ENCODE measurements around the gene GIT1. TPM values are rescaled to one million over a fixed set of nuclear protein-coding genes. Genes with fewer than 3 reads are reported as not detected.

GIT1 gene, protein sequence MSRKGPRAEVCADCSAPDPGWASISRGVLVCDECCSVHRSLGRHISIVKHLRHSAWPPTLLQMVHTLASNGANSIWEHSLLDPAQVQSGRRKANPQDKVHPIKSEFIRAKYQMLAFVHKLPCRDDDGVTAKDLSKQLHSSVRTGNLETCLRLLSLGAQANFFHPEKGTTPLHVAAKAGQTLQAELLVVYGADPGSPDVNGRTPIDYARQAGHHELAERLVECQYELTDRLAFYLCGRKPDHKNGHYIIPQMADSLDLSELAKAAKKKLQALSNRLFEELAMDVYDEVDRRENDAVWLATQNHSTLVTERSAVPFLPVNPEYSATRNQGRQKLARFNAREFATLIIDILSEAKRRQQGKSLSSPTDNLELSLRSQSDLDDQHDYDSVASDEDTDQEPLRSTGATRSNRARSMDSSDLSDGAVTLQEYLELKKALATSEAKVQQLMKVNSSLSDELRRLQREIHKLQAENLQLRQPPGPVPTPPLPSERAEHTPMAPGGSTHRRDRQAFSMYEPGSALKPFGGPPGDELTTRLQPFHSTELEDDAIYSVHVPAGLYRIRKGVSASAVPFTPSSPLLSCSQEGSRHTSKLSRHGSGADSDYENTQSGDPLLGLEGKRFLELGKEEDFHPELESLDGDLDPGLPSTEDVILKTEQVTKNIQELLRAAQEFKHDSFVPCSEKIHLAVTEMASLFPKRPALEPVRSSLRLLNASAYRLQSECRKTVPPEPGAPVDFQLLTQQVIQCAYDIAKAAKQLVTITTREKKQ
- 16.8 and 52.6 TPM in 2 replicates for total RNA-seq (2014; rRNA removed; shearing (Covaris generic))

- Histone ChIP-seq H3K4me1 (replicated peaks) (peaks cover 58% of the 10 kb centered on the region), H3K9me3 (replicated peaks) (no peaks in the 10 kb centered on the region), H3K27ac (no peak within 1 kb of the TSS), H3K27me3 (replicated peaks) (no peaks in the 10 kb centered on the region), H3K4me3 (peak within 1 kb of the TSS; percentile 80), H3K36me3 (peaks cover 9% of the 10 kb centered on the region; the same call in 1 of the 2 replicates)
- peak; percentile 82 to 91 for DNase-seq (ENCODE audit: low read depth in 1 of 2, low spot score in 2 of 2)
Measured at GRCh38 chr17:29589524-29590410, at the start of gene GIT1. TSS of gene GIT1 (minus strand) at chr17:29589648. CDS start at chr17:29589378, 270 bp downstream.

- H3K36me3 ChIP-seq, result peaks cover 60% of the 10 kb centered on the region
- H3K9me3 ChIP-seq (replicated peaks), result no peaks in the 10 kb centered on the region
- DNase-seq (ENCODE audit: low read depth in 1 of 2, low spot score in 2 of 2), result no peak
- no peaks in the 10 kb centered on the region for H3K27me3 ChIP-seq (replicated peaks)
- H3K4me1 ChIP-seq (replicated peaks), result no peaks in the 10 kb centered on the region
- H3K27ac ChIP-seq, result no peak overlapping the region
- no peak overlapping the region for H3K4me3 ChIP-seq
Measured at GRCh38 chr17:29633886-29634285, 44.4 kb upstream of the GIT1 start.

- H3K4me3 ChIP-seq, result no peak overlapping the region
- no peaks in the 10 kb centered on the region for H3K4me1 ChIP-seq (replicated peaks)
- peaks cover 47% of the 10 kb centered on the region for H3K36me3 ChIP-seq
- no peak overlapping the region for H3K27ac ChIP-seq
- H3K27me3 ChIP-seq (replicated peaks), result no peaks in the 10 kb centered on the region
- no peaks in the 10 kb centered on the region for H3K9me3 ChIP-seq (replicated peaks)
- no peak for DNase-seq (ENCODE audit: low read depth in 1 of 2, low spot score in 2 of 2)
Measured at GRCh38 chr17:29630630-29631193, 41.3 kb upstream of the GIT1 start.

DNA sequence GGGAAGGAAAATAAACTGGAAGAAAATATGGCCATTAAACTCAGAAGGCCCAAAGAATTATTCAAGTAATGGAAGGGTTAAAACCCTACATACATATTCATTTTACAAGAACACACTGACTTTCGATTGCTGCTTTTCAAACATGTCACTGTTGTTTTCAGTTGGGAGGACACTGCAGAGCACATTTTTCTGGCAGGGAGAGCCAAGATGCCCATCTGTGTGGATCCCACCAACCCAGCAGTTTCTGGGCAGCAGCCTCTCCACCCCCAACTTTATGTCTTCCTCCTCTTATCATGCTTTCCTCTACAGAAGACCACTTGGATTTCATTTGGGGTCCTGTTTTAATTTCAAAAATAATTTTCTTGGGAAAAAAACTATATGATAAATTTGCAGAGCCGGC lies 40.4 kb upstream of the GIT1 start:
- no peaks in the 10 kb centered on the region for H3K27me3 ChIP-seq (replicated peaks)
- no peak overlapping the region for H3K27ac ChIP-seq
- H3K4me3 ChIP-seq, result no peak overlapping the region
- H3K9me3 ChIP-seq (replicated peaks), result no peaks in the 10 kb centered on the region
- H3K36me3 ChIP-seq, result peaks cover 43% of the 10 kb centered on the region
- H3K4me1 ChIP-seq (replicated peaks), result no peaks in the 10 kb centered on the region
- no peak for DNase-seq (ENCODE audit: low read depth in 1 of 2, low spot score in 2 of 2)

GRCh38 chr17:29628644-29629043 lies 39.2 kb upstream of the GIT1 start:
- peaks cover 35% of the 10 kb centered on the region for H3K36me3 ChIP-seq
- H3K27me3 ChIP-seq (replicated peaks), result no peaks in the 10 kb centered on the region
- no peaks in the 10 kb centered on the region for H3K4me1 ChIP-seq (replicated peaks)
- no peaks in the 10 kb centered on the region for H3K9me3 ChIP-seq (replicated peaks)
- no peak overlapping the region for H3K4me3 ChIP-seq
- no peak overlapping the region for H3K27ac ChIP-seq
- DNase-seq (ENCODE audit: low read depth in 1 of 2, low spot score in 2 of 2), result no peak

GRCh38 chr17:29627951-29628350 lies 38.5 kb upstream of the GIT1 start:
- Histone ChIP-seq H3K4me1 (replicated peaks) (peaks cover 2% of the 10 kb centered on the region), H3K36me3 (peaks cover 32% of the 10 kb centered on the region), H3K27me3 (replicated peaks) (no peaks in the 10 kb centered on the region), H3K27ac (no peak overlapping the region), H3K9me3 (replicated peaks) (peaks cover under 1% of the 10 kb centered on the region; the same call in 1 of the 2 replicates), H3K4me3 (no peak overlapping the region)
- DNase-seq (ENCODE audit: low read depth in 1 of 2, low spot score in 2 of 2), result no peak

GRCh38 chr17:29625037-29625750 lies 35.7 kb upstream of the GIT1 start:
- H3K27ac ChIP-seq, result no peak overlapping the region
- H3K27me3 ChIP-seq (replicated peaks), result no peaks in the 10 kb centered on the region
- peaks cover 7% of the 10 kb centered on the region for H3K36me3 ChIP-seq
- no peak overlapping the region for H3K4me3 ChIP-seq
- no peak for DNase-seq (ENCODE audit: low read depth in 1 of 2, low spot score in 2 of 2)
- peaks cover 3% of the 10 kb centered on the region; the same call in 1 of the 2 replicates for H3K9me3 ChIP-seq (replicated peaks)
- H3K4me1 ChIP-seq (replicated peaks), result peaks cover 16% of the 10 kb centered on the region

- Histone ChIP-seq H3K4me3 (no peak overlapping the region), H3K27ac (no peak overlapping the region), H3K27me3 (replicated peaks) (no peaks in the 10 kb centered on the region), H3K36me3 (peaks cover 6% of the 10 kb centered on the region), H3K4me1 (replicated peaks) (peaks cover 21% of the 10 kb centered on the region), H3K9me3 (replicated peaks) (peaks cover 3% of the 10 kb centered on the region; the same call in 1 of the 2 replicates)
- no peak for DNase-seq (ENCODE audit: low read depth in 1 of 2, low spot score in 2 of 2)
Measured at GRCh38 chr17:29624586-29624985, 35.1 kb upstream of the GIT1 start.

DNA sequence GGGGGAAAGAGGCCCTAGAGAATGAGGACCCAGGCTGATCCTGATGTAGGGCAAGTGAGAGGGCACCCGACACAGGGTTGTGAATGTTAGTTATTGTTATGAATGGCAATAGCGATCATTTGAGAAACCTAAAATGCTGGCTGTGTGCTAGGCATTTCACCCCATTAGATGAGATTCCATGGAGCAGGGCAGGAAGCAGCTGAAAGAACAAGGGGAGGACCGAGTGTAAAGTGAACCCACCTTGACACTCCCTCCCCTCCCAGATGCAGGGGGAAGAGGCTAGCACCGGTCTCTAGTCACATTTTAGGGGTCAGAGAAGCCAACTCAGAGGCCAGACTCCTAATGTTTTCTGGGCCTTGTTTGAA lies 33.8 kb upstream of the GIT1 start:
- Histone ChIP-seq H3K4me1 (replicated peaks) (peaks cover 21% of the 10 kb centered on the region), H3K9me3 (replicated peaks) (peaks cover 3% of the 10 kb centered on the region; the same call in 1 of the 2 replicates), H3K27ac (no peak overlapping the region), H3K36me3 (no peaks in the 10 kb centered on the region), H3K27me3 (replicated peaks) (no peaks in the 10 kb centered on the region), H3K4me3 (no peak overlapping the region; the same call in 1 of the 2 replicates)
- no peak for DNase-seq (ENCODE audit: low read depth in 1 of 2, low spot score in 2 of 2)

DNA sequence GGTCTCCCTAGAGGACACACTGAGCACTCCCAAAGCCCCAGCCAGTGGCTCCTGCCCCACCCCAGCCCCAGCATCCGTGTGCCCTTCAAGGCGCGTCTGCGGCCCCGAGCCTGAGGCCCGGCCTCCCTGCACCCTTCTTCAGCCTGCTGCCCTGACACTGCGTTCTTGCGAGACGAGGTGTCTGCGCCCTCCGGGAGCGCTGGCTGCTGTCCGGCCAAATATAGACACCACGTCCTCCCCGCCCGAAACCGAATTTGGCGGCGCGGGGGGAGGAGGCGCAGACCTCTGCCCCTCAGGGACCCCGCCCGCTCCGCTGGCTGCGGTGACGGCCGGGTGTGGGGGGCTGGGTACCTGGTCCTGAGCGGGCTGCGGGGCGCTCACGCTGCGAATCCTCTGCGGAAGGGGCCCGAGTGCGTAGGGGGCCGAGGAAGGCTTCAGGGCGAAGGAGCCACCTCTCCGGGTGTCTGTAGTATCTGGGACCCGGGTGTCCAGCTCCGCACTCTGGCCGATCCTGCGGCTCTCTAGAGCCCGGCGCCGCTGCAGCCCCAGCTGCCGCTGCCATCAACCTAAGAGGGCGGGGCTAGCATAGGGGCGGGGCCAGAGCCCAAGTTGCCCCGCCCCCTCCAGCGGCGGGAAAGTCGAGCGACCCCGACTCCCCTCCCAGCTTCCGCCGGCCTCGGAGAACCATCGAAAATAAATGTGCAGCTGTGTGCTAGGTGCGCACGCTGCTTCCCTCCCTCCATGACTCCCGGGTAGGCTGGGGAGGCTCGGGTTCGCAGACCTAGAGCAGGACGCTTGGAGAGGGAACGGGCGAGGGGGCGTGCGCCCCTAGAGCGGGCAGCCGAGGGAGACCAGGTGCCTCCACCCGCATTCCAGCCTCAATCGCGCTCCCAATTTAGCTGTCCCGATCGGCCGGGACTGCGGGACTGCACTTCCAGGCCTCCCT lies 33.2 kb upstream of the GIT1 start, which contains the start of gene CORO6:
Gene CORO6 (minus strand): TSS at position 576 of the 946 bp plus-strand sequence. CDS start 1,491 bp downstream, outside the sequence.
- Histone ChIP-seq H3K27me3 (replicated peaks) (no peaks in the 10 kb centered on the region), H3K27ac (no peak within 1 kb of the TSS), H3K36me3 (no peaks in the 10 kb centered on the region; the same call in 1 of the 2 replicates), H3K4me3 (peak within 1 kb of the TSS; percentile 52), H3K9me3 (replicated peaks) (peaks cover 3% of the 10 kb centered on the region; the same call in 1 of the 2 replicates), H3K4me1 (replicated peaks) (peaks cover 28% of the 10 kb centered on the region)
- peak in 1 of 2 experiments; percentile 55 for DNase-seq (ENCODE audit: low read depth in 1 of 2, low spot score in 2 of 2)

DNA sequence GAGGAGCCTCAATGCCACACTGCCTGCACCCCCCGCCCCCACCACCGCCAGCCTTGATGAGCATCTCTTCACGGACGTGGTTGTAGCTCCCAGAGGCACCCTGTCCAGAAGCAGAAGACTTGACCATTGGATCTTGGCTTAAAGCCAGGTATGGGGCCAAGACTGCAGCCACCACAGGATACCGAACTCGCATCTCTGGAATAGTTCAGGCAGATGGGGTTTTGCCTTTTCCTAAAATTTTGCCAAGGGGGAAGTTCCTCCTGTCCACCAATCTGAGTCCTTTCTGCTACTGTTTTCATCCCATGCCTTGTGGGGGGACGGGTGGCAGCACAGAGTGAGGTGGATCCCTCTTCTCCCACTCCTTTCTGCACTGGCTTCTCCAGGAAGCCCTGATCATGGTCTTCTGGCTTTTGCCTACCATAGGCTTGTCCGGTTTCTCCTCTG lies 32.3 kb upstream of the GIT1 start:
- H3K4me3 ChIP-seq, result no peak overlapping the region
- no peak for DNase-seq (ENCODE audit: low read depth in 1 of 2, low spot score in 2 of 2)
- peaks cover 33% of the 10 kb centered on the region for H3K4me1 ChIP-seq (replicated peaks)
- no peaks in the 10 kb centered on the region; the same call in 1 of the 2 replicates for H3K36me3 ChIP-seq
- H3K9me3 ChIP-seq (replicated peaks), result peaks cover 3% of the 10 kb centered on the region; the same call in 1 of the 2 replicates
- 0 out of 2 replicates have a peak, but pooled peaks cover 2% of the 10 kb centered on the region for H3K27me3 ChIP-seq (replicated peaks)
- no peak overlapping the region for H3K27ac ChIP-seq
